Measurements from ENCODE around the gene CNGA2.
"Not testable (repeated sequence)": the region's sequence is repeated elsewhere in the genome, so short reads cannot be mapped to it uniquely, and the experiment has no call there.

Gene CNGA2

GRCh38 chrX:151734446-151734845, at the start of gene CNGA2:
Gene CNGA2, plus strand, starts transcription at chrX:151734746. Its CDS starts 3,738 bp downstream, at chrX:151738484.
- no peak for DNase-seq

- no peak for DNase-seq
These were observed 46.9 kb upstream of the CNGA2 start for GRCh38 chrX:151687635-151688034.

DNA sequence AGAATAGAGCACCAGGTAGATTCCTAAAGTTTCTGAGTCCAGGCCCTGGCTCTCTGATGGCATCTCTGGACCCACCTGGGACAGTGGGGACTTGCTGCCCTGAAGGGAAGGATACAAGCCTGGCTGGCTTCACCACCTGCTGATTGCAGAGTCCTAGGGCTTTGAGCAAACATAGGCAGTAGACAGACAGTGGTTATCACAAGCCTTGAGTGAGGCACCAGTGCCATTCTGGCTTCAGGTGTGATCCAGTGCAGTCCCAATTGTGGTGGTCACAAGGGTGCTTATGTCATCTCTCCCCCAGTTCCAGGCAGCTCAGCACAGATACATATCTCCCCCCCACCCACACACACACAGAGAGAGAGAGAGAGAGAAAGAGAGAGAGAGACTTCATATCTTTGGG, 45.9 kb upstream of the CNGA2 start:
- DNase-seq: no peak

DNA sequence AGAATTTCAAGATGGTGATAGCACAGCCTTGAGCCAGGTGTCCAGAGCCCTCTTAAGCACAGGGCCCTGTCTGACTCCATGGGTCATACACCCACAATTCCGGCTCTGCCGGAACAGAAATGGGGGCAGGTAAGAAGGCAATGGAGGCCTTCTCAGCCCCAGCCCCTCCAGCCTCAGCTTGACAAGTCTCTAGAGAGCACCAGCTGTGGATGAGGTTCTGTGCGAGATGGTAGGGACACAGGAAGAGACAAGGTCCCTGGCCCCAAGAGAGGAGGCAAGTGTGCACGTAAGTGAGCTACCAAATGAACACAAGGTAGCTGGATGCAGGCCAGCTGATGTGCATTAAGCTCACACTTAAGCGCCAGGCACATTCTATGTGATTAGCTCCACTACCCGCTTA, 41.7 kb upstream of the CNGA2 start:
- DNase-seq: no peak

DNA sequence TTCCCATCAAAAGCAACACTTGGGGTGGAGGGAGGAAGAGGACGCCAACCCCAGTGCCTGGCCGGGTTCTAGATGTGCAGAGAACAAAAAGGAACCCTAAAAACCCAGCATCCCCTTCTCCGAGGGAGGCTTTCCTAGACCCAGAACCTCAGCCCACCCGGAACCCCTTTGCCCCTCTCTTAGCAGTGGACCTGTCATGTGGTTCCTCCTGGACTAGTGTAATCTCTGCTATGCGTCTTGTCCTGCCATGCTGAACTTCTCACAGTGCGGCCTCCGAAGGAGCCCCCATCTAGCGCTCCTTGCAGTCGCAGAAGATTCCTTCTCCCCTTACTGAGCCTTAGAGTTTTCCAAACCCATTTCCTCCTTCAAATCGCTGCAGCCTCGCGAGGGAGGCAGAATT, 40.4 kb upstream of the CNGA2 start:
- no peak for DNase-seq

- no peak for DNase-seq
These were observed 39.6 kb upstream of the CNGA2 start, which contains the start of gene PRRG3 for GRCh38 chrX:151694661-151695582. Gene PRRG3, plus strand, starts transcription at chrX:151695458. Its CDS starts 3,357 bp downstream, at chrX:151698815.

DNA sequence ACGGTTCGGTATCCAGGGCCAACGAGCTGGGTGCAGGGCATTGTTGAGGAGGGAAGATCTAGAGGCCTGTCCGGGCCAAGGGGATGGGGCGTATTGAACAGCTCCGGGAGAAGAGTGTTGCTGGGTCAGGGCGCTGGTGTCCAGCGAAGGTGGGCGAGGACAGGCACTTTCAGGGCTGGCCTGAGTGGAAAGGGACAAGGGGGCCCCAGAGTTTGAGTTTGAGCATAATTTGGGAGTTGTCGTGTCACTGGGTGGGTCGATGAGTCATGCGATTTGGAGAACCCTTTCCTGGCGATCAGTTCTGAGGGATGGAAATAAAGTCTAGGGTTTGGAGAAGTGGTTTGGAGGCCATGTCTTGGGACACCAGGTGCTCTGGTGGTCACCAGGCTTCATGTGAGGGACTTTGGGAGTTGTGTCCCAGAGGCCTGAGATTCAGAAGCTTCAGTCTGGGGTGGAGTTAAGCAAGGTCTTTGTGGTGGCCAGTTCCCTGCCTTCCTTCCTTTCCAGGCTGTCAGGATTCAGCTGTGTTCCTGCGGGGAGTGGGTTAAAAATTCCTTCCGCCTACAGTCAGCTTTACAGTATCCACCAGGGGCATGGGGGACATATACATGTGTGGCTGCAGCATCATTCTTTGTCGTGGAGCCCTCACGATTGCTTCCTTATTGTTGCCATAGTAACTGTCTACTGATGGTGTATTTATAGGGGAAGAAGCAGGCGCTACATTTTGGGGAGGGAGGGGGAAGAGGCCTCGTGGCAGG, 38.8 kb upstream of the CNGA2 start:
- DNase-seq: no peak

GRCh38 chrX:151697082-151697481, 37.5 kb upstream of the CNGA2 start:
- not testable (repeated sequence) for DNase-seq

DNA sequence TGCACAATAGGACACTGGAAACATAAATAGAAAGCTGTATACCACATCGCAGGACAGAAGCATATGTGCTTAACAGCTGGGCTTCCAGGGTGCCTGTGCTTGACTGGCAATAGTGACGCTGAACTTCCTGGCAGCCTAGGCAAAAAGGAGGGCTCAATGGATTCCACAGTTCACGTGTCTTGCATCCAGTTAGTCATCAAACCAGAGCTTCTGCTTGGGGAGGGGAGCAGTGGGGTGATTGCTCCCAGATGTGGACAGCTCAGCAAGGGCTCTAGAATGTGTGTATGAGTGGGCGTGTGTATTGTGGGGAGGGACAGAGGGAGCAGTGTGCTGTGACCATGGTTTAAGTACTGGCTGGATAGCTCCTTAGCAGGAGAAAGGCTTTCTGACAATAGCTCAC, 37.0 kb upstream of the CNGA2 start:
- DNase-seq: no peak

DNA sequence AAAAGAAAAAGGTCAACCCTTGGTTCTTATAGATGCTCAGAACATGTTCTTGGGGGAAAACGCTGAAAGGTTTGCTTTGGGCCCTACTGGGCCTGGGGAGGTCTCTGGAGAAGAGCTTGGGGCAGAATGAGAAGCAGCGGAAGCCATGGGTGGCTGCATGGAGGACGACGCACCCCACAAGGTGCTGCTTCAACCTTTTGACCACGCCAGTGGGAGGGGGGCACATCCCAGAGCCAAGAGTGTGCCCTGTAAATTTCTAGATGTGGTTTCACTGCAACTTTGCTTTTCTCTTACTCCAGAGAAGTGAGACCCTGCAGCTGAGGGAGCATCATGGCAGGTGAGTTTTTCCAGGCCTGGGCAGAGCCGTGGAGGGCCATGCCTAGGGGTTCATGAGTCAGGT, 36.1 kb upstream of the CNGA2 start:
- DNase-seq: no peak

DNA sequence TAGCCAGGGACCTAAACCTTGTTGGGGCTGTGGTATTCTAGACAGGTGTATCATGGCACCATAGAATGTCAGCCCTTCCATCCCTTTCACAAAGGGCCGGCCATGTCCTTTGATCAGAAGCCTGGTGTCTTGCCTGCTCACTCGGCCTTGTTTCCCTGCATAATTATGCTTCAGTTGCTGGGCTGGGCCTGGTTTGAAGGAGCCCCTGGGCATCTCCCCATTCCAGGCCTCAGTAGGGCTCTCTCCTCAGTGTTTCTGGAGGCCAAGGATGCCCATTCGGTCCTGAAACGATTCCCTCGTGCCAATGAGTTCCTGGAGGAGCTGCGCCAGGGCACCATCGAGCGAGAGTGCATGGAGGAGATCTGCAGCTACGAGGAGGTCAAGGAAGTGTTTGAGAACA, 34.8 kb upstream of the CNGA2 start:
- no peak for DNase-seq

DNA sequence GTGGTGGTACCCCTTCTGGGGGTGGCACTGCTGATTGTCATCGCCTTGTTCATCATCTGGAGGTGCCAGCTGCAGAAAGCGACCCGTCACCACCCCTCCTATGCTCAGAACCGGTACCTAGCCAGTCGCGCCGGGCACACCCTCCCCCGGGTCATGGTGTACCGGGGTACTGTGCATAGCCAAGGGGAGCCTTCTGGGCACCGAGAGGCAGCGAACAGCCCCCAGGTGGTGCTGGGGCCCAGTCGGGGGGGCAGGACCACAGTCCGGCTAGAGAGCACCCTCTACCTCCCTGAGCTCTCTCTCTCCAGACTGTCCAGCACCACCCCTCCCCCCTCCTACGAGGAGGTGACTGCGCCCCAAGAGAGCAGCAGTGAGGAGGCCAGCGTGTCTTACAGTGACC, 34.0 kb upstream of the CNGA2 start:
- no peak for DNase-seq

- DNase-seq: no peak
These were observed 33.5 kb upstream of the CNGA2 start for GRCh38 chrX:151701071-151701470.

GRCh38 chrX:151701531-151701930, 33.0 kb upstream of the CNGA2 start:
- DNase-seq: no peak

GRCh38 chrX:151702026-151702714, 32.4 kb upstream of the CNGA2 start:
- DNase-seq: no peak

- no peak for DNase-seq
These were observed 31.7 kb upstream of the CNGA2 start for GRCh38 chrX:151702741-151703340.

DNA sequence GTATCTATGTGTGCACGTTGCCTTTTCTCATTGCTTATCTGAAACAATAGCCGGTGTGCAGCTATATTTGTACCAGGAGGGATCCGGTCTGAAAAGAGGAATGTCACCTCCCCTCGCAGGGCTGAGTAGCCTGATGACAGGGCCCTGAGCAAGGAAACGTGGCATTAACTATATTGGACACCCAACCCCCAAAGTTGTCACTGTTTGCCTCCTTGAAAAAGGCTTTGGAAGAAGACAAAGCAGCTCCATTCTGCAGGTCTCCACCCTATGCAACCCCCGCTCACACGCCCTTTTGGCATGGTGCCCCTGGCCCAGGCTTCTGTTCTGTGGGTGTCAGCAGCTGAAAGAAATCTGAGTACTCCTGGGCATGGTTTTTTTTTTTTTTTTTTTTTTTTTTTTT, 31.1 kb upstream of the CNGA2 start:
- DNase-seq: no peak

- no peak for DNase-seq
These were observed 30.4 kb upstream of the CNGA2 start for GRCh38 chrX:151704041-151704663.

- no peak for DNase-seq
These were observed 25.7 kb upstream of the CNGA2 start for GRCh38 chrX:151708821-151709220.

DNA sequence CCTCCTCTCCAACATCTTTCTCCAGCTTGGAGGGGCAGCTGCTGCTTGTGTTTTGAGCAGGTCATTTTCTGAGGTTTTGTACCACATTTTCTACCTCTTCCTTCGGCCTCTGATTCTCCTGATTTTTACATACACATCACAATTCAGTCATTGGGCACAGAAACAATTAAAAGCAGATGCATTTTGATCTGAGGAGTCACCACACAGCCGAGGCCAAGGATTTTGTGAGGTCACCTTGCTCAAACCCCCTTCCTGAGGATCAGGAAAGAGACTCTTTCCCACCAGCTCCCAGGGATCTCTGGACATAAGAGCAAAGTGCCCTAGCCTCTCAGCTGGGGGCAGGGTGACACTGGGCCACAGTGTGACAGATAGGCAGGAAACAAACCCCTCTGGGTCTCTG, 24.1 kb upstream of the CNGA2 start:
- no peak for DNase-seq

DNA sequence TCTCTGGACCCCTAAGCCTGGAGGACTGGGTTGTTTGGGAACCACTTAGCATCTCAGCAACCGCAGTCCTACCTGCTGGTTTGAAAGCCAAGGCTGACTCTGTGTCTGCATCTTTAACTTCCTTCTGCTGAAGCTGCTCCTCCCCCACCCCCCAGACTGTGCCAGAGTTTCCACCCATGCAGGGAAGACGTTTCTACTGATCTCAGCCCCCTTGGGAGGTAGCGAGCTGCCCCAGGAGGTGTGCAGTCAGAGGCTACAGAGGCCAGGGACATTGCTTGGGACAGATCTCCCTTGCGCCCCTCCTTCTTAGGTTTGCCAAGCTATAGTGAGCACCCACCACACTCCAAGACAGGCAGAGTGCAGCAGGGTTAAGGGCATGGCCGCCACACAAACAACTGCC, 23.4 kb upstream of the CNGA2 start:
- DNase-seq: no peak

DNA sequence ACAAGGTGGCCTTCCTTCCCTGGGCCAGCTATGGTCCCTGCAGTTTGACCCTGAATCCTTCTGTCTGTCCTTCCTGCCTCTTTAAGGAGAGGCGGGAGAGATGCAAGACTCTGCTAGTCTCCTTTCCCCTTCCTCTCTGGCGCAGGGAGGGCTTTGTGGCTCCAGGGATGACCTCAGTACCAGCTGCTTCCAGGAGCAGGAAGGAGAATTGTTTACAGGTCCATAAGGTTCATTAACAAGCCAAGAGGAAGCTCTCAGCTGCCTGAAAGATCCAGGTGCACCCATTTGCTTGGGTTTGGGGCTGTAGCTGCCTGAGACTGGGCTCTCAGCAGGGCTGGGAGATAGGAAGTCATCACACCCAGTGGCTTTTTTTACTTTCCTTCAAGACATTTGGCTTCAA, 22.8 kb upstream of the CNGA2 start:
- DNase-seq: no peak

GRCh38 chrX:151712253-151712652, 22.3 kb upstream of the CNGA2 start:
- DNase-seq: no peak
